Activated T-helper 17 cell treated with anti-CD3 and anti-CD28 coated beads, Interleukin-2, amount 50 U/mL, for 72 hours (primary cell): ENCODE measurements around the gene DDIT4. TPM values are rescaled to one million over a fixed set of nuclear protein-coding genes. Genes with fewer than 3 reads are reported as not detected.

Source experiments
- ATAC-seq: fragments of 150-1000 bp; cut with Tn5 transposase; replicated peaks from 2 replicates; pipeline ENCODE4 v1.10.0; 2021; ENCODE audit warnings: mild to moderate bottlenecking, moderate library complexity
- H3K27ac Mint-ChIP-seq: one replicate; pipeline ENCODE4 v1.8.0; 2022; ENCODE audit warnings: mixed read lengths
- H3K27me3 Mint-ChIP-seq: one replicate; pipeline ENCODE4 v1.8.0; 2022; ENCODE audit warnings: mixed read lengths
- H3K36me3 Mint-ChIP-seq: one replicate; pipeline ENCODE4 v1.8.0; 2022; ENCODE audit warnings: low read depth, mild to moderate bottlenecking, mixed read lengths
- H3K4me1 Mint-ChIP-seq: one replicate; pipeline ENCODE4 v1.8.0; 2022; ENCODE audit warnings: mixed read lengths
- H3K4me3 Mint-ChIP-seq: one replicate; pipeline ENCODE4 v1.8.0; 2022; ENCODE audit warnings: mild to moderate bottlenecking, mixed read lengths
- H3K9me3 Mint-ChIP-seq: one replicate; pipeline ENCODE4 v1.8.0; 2022; ENCODE audit warnings: mixed read lengths
- total RNA-seq, 2 donors: library from RNA; stranded (reverse); gene quantifications; one replicate each; pipeline ENCODE4 v1.2.3, GENCODE V29; 2022

Gene DDIT4
- total RNA-seq, 2 donors from 2014 or later: 746 to 1,569 TPM

- peaks cover 21% of the 10 kb centered on the region for H3K36me3 Mint-ChIP-seq
Measured at GRCh38 chr10:72319416-72320254, 45.9 kb downstream of the DDIT4 start.

GRCh38 chr10:72320676-72321247 is 47.0 kb downstream of the DDIT4 start:
- no peaks in the 10 kb centered on the region for H3K9me3 Mint-ChIP-seq
- ATAC-seq: peak; percentile 82
- H3K4me1 Mint-ChIP-seq: peaks cover 28% of the 10 kb centered on the region
- peak overlapping the region; percentile 90 for H3K4me3 Mint-ChIP-seq
- peak overlapping the region; percentile 88 for H3K27ac Mint-ChIP-seq
- no peaks in the 10 kb centered on the region for H3K27me3 Mint-ChIP-seq
- peaks cover 21% of the 10 kb centered on the region for H3K36me3 Mint-ChIP-seq

More at GRCh38 chr10:72319416-72320254, 45.9 kb downstream of the DDIT4 start:
- no peaks in the 10 kb centered on the region for H3K27me3 Mint-ChIP-seq
- peak; percentile 70 for ATAC-seq
- H3K4me3 Mint-ChIP-seq: peak overlapping the region; percentile 90
- H3K9me3 Mint-ChIP-seq: no peaks in the 10 kb centered on the region
- peaks cover 33% of the 10 kb centered on the region for H3K4me1 Mint-ChIP-seq
- peak overlapping the region; percentile 96 for H3K27ac Mint-ChIP-seq

- H3K27me3 Mint-ChIP-seq: no peaks in the 10 kb centered on the region
- peak overlapping the region; percentile 90 for H3K27ac Mint-ChIP-seq
- H3K36me3 Mint-ChIP-seq: peaks cover 21% of the 10 kb centered on the region
- no peak for ATAC-seq
- H3K4me3 Mint-ChIP-seq: peak overlapping the region; percentile 90
- H3K9me3 Mint-ChIP-seq: peaks cover under 1% of the 10 kb centered on the region
- peaks cover 22% of the 10 kb centered on the region for H3K4me1 Mint-ChIP-seq
Measured at GRCh38 chr10:72321248-72322029, 47.7 kb downstream of the DDIT4 start.

GRCh38 chr10:72322030-72322279 is 48.2 kb downstream of the DDIT4 start:
- no peaks in the 10 kb centered on the region for H3K27me3 Mint-ChIP-seq
- peak overlapping the region; percentile 90 for H3K27ac Mint-ChIP-seq
- H3K36me3 Mint-ChIP-seq: peaks cover 27% of the 10 kb centered on the region
- peaks cover 25% of the 10 kb centered on the region for H3K4me1 Mint-ChIP-seq
- peak overlapping the region; percentile 90 for H3K4me3 Mint-ChIP-seq
- peaks cover 5% of the 10 kb centered on the region for H3K9me3 Mint-ChIP-seq
- ATAC-seq: no peak

- Mint-ChIP-seq H3K36me3 (peaks cover 32% of the 10 kb centered on the region), H3K27ac (peak overlapping the region; percentile 90), H3K4me3 (peak overlapping the region; percentile 90), H3K27me3 (no peaks in the 10 kb centered on the region), H3K9me3 (peaks cover 5% of the 10 kb centered on the region), H3K4me1 (peaks cover 21% of the 10 kb centered on the region)
- no peak for ATAC-seq
Measured at GRCh38 chr10:72322280-72323058, 48.7 kb downstream of the DDIT4 start.

- peak overlapping the region; percentile 90 for H3K27ac Mint-ChIP-seq
- peaks cover 5% of the 10 kb centered on the region for H3K9me3 Mint-ChIP-seq
- no peak for ATAC-seq
- peaks cover 18% of the 10 kb centered on the region for H3K4me1 Mint-ChIP-seq
- H3K4me3 Mint-ChIP-seq: peak overlapping the region; percentile 90
- H3K36me3 Mint-ChIP-seq: peaks cover 36% of the 10 kb centered on the region
- no peaks in the 10 kb centered on the region for H3K27me3 Mint-ChIP-seq
Measured at GRCh38 chr10:72323108-72323749, 49.5 kb downstream of the DDIT4 start.

GRCh38 chr10:72323771-72324191 is 50.1 kb downstream of the DDIT4 start:
- Mint-ChIP-seq H3K36me3 (peaks cover 30% of the 10 kb centered on the region), H3K27me3 (no peaks in the 10 kb centered on the region), H3K27ac (no peak overlapping the region), H3K4me3 (peak overlapping the region; percentile 90), H3K9me3 (peaks cover 5% of the 10 kb centered on the region), H3K4me1 (peaks cover 13% of the 10 kb centered on the region)
- no peak for ATAC-seq

Other genes starting within 250 kb of the DDIT4 start
- 100 to 1,000 TPM; 161 to 191 TPM for gene SPOCK2, start 185.4 kb upstream of the DDIT4 start, total RNA-seq
- gene ANAPC16, start 57.9 kb upstream of the DDIT4 start, total RNA-seq: 100 to 1,000 TPM in 1 of 2 donors, 10 to 100 TPM in 1; 74.3 to 119 TPM
- gene ASCC1, start 57.6 kb upstream of the DDIT4 start, total RNA-seq: 10 to 100 TPM; 44.0 to 48.6 TPM
- gene DNAJB12, start 81.0 kb downstream of the DDIT4 start, total RNA-seq: 10 to 100 TPM; 32.0 to 35.9 TPM